Measurements from ENCODE around the gene RNPS1.

Gene RNPS1

DNA sequence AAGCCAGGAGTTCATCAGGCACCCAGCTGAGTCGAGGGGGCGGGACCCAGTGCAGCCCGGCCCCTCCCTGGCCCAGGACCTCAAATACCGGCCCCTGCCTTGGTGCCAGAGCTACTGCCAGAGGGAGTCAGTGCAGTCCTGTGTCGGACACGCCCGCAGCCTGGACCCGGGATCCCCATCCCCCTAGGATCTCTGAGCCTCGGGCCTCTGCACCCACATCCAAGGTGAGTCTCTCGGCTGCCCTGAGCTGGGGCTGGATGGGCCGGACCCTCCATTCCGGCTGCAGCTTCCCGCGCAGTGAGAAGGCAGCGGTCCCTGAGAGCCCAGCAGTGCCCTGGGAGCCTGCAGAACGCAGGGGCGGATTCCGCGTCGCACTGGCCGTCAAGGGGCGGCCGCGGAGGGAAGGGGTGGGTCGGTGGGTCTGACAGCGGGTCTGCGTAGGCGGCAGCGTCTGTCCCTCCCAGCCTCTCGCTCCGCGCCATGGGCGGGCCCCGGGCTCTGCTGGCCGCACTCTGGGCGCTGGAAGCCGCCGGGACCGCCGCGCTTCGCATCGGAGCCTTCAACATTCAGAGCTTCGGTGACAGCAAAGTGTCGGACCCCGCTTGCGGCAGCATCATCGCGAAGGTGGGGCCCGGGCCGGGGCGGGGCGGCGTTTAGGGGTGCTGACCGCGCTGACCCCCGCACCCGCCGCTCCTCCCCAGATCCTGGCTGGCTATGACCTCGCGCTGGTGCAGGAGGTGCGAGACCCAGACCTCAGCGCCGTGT, 31.4 kb downstream of the RNPS1 start, which contains the start of gene DNASE1L2:
Gene DNASE1L2, plus strand, starts transcription at position 108 of the 765 bp plus-strand sequence. Its CDS starts 373 bp downstream, at position 481.
- no peak for DNase-seq

DNA sequence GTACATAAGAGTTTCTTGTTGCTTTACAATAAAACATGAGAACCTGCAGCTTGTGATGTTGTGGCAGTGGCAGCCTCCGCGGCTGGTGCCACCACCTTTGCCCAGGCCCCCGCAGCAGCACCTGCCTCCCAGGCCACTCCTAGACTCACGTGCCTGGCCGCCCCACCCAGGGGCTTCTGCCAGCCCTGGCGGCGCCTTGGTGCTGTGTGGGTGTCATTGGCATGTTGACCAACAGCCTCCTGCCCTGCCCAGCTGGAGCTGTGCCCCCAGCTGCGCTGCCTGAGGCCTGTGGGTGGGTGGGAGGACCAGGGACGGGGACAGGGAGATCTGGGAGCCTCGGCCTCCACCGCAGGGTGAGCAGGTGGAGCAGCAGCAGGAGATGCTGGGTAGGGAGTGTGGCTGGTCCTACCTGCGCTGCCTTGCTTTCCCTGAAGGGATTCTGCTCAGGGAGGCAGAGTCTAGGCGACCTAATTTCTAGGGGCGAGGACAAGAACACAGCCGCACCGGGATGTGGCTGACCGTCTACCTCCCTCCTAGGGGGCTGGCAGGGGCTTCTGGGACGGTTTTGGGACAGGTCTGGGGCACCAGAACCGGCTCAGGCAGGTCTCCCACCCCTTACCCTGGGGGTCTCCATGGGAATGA, 32.1 kb downstream of the RNPS1 start:
- DNase-seq = no peak

DNA sequence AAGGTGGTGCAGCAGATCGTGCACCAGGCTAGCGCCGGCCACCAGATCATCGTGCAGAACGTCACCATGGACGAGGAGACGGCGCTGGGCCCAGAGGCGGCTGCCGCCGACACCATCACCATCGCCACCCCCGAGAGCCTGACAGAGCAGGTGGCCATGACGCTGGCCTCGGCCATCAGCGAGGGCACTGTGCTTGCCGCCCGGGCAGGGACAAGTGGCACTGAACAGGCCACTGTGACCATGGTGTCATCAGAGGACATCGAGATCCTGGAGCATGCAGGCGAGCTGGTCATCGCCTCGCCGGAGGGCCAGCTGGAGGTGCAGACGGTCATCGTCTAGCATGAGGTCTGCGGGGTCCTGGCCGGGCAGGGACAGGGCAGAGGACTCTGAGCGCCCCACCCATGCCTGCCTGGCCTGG, 32.7 kb downstream of the RNPS1 start:
- DNase-seq = no peak

DNA sequence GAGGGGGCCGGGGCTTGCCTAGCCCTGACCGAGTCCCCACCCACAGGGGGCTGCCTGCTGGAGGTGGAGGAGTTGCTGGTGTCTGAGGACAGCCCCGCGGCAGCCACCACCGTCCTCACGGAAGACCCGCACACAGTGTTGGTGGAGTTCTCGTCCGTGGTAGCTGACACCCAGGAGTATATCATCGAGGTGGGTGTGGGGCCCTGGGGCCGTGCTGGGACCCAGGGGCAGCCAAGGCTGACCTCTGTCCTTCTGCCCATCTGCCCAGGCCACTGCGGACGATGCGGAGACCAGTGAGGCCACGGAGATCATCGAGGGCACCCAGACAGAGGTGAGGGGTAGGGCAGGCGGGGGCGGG, 33.1 kb downstream of the RNPS1 start:
- no peak for DNase-seq

DNA sequence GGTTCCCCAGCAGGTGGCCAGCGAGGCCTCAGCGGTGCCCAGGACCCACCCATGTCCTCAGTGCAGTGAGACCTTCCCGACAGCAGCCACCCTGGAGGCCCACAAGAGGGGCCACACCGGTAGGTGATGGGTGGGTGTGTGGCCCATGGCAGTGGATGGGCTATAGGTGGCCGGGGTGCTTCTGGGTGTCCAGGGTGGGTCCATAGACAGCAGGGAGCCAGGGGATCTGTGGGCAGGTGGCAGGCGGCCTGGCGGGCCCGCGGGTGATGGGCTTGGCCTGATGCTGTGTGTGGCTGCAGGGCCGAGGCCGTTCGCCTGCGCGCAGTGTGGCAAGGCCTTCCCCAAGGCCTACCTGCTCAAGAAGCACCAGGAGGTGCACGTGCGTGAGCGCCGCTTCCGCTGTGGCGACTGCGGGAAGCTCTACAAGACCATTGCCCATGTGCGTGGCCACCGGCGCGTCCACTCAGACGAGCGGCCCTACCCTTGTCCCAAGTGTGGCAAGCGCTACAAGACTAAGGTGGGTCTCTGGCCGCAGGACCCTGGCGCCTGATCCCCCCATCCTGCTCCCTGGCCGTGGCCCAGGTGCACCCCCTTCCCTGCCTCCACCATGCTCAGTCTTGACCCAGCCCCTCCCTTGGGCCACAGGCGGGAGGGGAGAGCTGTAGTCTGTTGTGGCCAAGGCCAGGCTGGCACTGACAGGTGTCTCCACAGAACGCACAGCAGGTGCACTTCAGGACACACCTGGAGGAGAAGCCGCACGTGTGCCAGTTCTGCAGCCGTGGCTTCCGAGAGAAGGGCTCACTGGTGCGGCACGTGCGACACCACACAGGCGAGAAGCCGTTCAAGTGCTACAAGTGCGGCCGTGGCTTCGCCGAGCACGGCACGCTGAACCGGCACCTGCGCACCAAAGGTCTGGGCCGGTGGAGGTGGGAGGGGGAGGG, 33.8 kb downstream of the RNPS1 start:
- DNase-seq = no peak

DNA sequence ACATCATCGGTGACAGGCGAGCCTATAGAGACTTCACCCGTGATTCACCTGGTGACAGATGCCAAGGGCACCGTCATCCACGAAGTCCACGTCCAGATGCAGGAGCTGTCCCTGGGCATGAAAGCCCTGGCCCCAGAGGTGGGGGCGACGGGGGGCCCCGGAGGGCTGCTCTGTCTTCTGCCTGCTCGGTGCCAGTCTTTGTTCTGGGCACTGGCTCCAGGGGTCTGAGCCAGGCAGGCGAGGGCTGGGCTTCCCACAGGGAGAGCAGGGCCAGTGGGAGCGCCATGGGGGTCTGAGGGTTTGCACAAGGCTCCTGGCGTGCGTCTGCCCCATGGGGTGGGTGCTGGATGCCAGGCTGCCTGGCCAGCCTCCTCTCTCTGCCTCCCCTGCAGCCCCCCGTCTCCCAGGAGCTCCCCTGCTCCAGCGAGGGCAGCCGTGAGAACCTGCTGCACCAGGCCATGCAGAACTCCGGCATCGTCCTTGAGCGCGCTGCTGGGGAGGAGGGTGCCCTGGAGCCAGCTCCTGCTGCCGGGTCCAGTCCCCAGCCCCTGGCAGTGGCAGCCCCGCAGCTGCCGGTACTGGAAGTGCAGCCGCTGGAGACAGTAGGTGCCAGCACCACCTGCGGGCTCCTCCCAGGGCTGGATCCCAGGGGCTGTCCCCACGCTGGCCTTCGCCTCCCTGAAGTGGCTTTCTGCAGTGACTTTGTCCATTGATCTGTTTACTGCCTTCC, 34.7 kb downstream of the RNPS1 start:
- DNase-seq = no peak

DNA sequence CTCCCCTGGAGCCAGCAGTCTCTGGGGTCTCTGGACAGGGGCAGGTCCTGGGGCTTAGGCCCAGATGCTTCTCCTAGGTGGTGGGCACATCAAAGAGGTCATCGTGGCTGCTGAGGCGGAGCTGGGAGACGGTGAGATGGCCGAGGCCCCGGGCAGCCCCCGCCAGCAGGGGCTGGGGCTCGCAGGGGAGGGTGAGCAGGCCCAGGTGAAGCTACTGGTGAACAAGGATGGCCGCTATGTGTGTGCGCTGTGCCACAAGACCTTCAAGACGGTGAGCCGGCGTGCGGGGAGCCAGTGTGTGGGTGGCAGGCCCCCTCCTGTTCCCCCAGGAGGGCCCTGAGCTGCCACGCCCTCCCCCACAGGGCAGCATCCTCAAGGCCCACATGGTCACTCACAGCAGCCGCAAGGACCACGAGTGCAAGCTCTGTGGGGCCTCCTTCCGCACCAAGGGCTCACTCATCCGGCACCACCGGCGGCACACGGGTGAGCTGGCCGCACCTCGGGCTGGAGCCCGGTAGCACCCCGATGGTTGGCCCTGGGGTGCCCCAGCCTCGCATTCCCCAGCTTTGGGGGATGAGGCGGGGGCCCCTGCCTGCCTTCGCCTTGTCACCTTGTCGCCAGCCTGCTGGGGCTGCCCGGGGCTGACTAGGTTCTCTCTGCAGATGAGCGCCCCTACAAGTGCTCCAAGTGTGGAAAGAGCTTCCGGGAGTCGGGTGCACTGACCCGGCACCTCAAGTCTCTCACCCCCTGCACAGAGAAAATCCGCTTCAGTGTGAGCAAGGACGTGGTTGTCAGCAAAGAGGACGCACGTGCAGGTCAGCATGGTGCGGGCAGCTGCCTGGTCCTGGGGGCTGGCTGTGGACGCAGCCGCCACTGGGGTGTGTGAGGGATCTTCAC, 35.6 kb downstream of the RNPS1 start:
- no peak for DNase-seq

DNA sequence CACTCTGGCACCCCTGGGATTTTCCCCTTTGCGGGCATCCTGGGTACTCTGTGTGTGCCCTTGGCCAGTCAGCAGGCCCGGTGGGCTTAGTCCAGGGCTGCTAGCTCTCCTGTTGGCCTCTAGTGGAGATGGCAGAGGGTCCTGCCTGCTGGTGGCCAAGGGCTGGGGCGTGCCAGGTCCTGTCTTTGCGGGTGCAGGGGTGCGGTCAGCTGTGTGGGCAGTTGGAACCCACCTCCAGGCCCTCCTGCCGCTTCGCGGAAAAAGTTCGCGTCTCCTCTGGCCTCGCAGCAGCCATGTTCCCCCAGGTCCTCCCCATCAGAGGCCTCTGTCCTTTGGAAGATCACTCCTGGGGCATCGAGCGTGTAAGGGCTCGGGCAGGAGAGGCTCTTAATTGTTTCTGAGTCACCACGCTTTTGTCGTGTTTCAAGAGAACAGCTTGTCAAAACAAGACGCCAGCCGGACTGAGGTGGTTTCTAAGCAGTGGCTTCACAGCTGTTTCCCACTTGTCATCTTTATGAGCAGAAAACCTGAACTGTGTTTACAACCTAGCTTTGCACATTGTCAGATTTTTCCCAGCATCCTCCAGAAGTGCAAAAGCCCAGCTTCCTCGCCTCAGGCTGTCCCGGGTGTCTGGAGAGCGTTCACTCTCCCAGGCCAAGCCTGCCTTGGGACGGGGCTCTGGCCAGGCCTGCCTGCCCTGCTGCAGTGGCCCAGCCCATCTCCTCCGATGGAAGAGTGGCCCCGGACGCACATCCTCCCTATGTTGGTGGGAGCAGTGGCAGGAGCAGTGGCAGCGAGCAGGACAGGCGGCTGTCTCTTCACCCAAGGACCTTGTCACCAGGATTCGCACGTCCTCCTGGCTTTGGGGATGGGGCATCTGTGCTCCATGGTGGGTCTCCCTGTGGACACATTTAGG, 36.7 kb downstream of the RNPS1 start:
- no peak for DNase-seq

DNA sequence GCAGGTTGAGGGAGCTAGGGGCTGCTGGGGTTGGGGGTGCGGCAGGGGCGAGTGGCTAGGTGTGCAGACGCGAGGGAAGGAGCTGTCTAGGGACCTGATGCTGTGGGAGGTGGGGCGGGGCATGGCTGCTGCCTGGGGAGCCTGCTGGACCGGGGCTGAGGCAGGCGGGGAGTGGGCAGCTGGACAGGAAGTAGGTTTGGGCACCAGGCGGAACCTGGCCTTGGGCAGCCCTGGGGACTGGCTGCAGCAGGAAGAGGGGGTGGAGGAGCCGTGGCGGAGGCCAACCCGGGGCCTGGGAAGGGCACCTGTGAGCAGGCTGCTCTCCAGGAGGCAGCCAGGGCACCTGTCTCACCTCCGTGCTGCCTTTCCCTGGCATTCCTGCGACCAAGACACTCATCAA, 37.5 kb downstream of the RNPS1 start:
- DNase-seq = no peak

DNA sequence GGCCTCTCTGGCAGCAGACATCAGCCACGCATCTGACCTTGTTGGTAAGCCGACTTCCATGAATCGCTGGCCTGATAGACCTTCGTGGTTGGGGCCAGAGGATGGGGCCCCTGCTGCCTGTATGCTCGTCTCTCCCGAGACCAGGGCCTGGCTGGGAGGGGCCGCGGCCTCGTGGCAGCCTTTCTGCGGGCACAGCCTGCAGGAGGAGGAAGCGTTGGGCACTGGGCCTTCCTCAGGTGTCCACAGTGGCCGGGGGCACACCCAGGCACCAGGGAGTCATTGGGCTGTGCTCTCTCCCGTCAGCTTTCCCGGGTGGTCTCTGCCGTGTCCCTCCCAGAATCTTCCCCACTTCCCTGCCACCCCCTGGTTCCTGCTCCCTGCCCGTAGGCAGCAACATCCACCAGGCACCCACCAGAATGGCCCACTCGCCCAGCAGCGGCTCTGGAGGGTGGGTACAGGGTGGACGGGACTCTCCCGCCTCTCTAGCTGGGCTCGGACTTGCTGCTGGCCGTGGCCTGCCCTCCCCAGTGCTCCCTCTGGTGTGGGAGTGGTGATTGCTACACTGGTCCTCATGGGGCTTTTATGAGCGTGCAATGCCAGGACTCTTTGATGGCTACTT, 38.2 kb downstream of the RNPS1 start:
- DNase-seq = no peak

DNA sequence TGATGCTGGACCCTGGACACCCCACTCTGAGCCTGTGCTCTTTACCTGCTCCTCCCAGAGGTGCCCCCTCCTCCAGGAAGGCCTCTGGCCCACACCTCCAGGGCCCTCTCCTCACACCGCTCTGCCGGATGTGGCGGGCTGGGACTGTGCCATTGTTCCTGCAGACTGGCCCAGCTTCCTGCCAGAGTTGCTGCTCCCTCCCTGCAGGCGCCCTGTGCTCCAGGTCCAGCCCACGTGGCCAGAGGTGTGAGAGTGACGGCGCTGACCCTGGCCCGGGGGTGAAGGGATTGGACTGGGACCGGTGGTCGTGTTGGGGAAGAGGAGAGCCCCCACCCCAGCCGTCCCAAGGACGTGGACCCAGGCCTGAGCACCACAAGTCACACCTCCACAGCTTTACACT, 38.8 kb downstream of the RNPS1 start:
- no peak for DNase-seq

DNA sequence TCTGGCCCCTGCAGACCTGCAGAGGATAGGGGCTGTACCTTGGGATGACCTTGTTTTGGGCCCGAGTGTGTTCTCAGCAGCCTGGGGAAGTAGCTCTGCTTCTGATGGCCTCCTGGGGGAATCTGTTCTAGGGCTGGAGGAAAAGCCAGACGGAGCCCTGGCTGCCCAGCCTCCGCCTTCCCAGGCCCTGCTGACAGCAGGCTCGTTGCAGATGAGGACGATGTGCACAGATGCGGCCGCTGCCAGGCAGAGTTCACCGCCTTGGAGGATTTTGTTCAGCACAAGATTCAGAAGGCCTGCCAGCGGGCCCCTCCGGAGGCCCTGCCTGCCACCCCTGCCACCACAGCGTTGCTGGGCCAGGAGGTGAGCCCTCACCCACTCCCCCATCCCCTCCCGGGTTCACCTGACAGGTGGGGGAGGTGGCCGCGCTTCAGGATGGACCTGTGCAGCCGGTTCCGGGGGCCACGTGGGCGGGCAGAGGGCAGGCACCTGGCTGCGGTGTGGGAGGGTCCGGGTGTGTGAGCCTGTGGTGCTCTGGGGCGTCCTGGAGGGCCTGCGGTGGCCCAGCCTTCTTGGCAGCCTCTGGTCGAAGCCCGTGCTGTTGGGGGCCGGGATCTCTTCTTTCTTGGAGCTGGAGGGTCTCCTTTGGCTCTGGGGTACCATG, 39.6 kb downstream of the RNPS1 start:
- no peak for DNase-seq

DNA sequence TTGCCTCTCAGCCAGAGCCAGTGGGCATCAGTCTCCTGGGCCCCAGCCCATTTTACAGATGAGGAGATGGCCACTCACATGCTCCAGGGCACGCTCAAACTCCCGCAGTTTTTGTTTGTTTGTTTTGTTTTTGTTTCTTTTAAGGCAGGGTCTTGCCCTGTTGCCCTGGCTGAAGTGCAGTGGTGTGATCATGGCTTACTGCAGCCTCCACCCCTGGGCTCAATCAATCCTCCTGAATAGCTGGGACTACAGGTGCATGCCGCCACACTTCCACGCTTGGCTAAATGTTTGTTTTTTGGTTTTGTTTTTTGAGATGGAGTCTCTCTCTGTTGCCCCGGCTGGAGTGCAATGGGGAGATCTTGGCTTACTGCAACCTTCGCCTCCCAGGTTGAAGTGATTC, 41.0 kb downstream of the RNPS1 start:
- DNase-seq = no peak

DNA sequence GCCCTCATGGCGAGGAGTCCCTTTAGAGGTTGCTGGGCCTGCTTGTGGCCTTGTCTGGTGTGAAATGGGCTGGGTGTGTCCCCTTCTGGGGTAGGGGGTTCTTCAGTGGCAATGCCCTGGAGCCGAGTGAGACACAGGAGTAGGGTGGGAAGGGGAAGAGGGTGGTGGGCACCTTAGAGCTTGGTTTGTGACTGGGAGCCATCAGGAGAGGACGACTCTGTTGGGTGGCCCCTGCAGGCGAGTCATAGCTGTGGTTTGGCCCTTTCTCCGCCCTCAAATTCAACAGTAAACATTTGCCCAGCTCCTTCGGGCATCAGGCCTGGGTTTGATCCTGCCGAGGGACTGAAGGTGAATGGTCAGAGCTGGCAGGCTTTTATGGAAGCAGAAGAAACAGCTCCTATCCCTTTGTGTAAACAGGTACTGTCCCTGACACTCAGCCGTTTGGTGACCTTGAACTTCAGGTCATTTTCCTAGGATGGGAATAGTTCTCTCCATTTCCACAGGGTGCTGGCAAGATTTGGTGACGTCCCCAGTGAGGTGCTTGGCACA, 41.6 kb downstream of the RNPS1 start:
- no peak for DNase-seq

DNA sequence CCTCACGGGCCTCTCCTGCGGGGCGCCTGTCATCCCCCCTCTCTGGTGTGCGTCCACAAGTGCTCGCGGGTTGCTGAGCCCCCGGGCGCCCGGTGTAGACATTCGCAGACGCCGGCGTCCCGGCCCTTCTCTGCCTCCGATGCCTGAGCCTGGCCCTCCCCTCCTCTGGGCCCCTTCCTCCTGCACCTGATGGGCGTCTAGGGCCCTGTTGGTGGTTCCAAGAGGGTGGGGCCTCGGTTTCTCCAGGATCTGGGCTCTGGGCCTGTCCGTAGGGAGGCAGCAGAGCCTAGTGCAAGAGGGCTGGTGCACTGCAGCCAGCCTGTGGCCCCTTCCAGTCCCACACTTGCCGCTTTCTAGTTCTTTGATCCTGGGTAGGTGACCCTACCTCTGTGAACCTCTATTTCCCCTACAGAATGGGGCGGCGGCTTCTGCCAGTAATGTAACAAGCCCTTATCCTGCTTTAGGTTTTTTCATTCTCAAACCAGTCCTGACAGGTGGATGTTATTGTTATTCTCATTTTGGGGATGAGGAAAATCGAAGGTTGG, 43.9 kb downstream of the RNPS1 start:
- DNase-seq = peak in 10 of 58 donors; percentile 12 to 47 (median 30)

DNA sequence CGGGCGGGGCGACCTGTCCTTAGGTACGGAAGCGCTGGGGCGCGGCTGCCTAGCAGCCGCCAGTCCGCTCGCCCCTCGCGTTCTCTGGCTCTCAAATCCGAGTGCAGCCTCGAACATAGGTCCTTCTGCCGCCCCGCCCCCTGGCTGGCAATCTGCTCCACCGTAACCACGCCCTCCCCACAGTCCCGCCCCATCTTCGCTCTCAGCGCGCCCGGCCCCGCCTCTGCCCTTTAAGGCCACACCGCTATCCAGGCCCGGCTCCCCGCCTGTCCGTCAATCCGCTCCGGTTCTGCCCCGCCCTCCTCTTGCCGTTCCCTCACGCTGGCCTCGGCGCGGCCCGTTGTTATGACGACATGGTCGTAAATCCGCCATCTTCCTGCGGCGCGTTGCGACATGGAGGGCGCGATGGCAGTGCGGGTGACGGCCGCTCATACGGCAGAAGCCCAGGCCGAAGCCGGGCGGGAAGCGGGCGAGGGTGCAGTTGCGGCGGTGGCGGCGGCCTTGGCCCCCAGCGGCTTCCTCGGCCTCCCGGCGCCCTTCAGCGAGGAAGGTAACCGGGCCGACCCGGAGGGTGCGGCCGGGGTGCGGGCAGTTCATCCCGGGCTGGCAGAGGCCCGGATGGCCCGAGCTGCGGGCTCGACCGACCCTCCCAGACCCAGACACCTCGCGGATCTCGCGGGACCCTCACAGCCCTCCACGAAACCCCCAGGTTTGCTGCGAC, 44.5 kb downstream of the RNPS1 start, which contains the start of gene E4F1:
Gene E4F1, plus strand, starts transcription at position 371 of the 721 bp plus-strand sequence. Its CDS starts 23 bp downstream, at position 394.
- DNase-seq = peak; percentile 79 to 99 (median 97)
